BJ (cell line): ENCODE data around the gene NEK4. TPM values are rescaled to one million over a fixed set of nuclear protein-coding genes. Genes with fewer than 3 reads are reported as not detected.

Source experiments
- CTCF ChIA-PET: fragments of 350-600 bp; formaldehyde crosslinking; extraction: SDS; loops from one replicate; lab custom pipeline; 2021; ENCODE audit warnings: antibody characterized with exemption, inconsistent platforms; lab: Yijun Ruan, JAX
- POLR2A ChIA-PET: fragments of 300-600 bp; sonication (Branson Sonifier 250); formaldehyde crosslinking; extraction: SDS; loops from one replicate; lab custom pipeline; 2021; ENCODE audit warnings: antibody characterized with exemption; lab: Charles Lee
- DNase-seq: peaks from one replicate; pipeline ENCODE4 v3.0.0-alpha.2; 2011; ENCODE audit warnings: low read depth
- H3K27me3 ChIP-seq: 2 replicates; pipeline ENCODE4 v1.6.0; 2011; ENCODE audit warnings: low read length; ENCODE audit not compliant: control insufficient read depth, insufficient read depth
- H3K36me3 ChIP-seq: 2 replicates; pipeline ENCODE4 v1.5.1; 2011; ENCODE audit warnings: low read length; ENCODE audit not compliant: control insufficient read depth, insufficient read depth
- H3K4me3 ChIP-seq: 2 replicates; pipeline ENCODE4 v1.5.1; 2011; ENCODE audit warnings: low read depth, mild to moderate bottlenecking, control low read depth, low read length
- CTCF ChIP-seq: IDR thresholded peaks from 2 replicates; pipeline ENCODE4 v1.5.1; 2011; ENCODE audit warnings: low read depth, mild to moderate bottlenecking, control low read depth, inconsistent platforms, low read length, moderate library complexity; ENCODE audit not compliant: insufficient read depth
- polyA minus RNA-seq: library from RNA; depleted of rRNA, polyadenylated mRNA; stranded (reverse); fragments of >200 nt; gene quantifications from 2 replicates; pipeline ENCODE4 v1.2.3, GENCODE V29; 2011; rRNA and poly(A)+ RNA removed
- polyA plus RNA-seq: library from polyadenylated mRNA; depleted of rRNA; stranded (reverse); fragments of >200 nt; gene quantifications from 2 replicates; pipeline ENCODE4 v1.2.3, GENCODE V29; 2011; rRNA removed

The NEK4 gene
- polyA plus RNA-seq = 10.0 and 14.5 TPM in 2 replicates
- 8.9 and 10.0 TPM in 2 replicates for polyA minus RNA-seq

- H3K36me3 ChIP-seq = no peaks in the 10 kb centered on the region
- H3K4me3 ChIP-seq = peak within 1 kb of the TSS; percentile 66
- ChIA-PET CTCF (interaction anchor here (1.5 kb wide), 3 partner anchors 13 to 80 kb away, joined by 4 to 5 read pairs (median 4); no protein-coding TSS in a partner anchor), POLR2A (no interaction called here)
- peak; percentile 43 for DNase-seq
- TF ChIP-seq CTCF = no peak
- no peaks in the 10 kb centered on the region for H3K27me3 ChIP-seq
These were observed at the start of gene NEK4 for GRCh38 chr3:52770496-52771333. TSS of gene NEK4 (minus strand) at chr3:52770940. CDS start at chr3:52770746, 194 bp downstream.

- TF ChIP-seq CTCF = no peak
- DNase-seq = no peak
- POLR2A ChIA-PET = no interaction called here
- Histone ChIP-seq H3K27me3 (no peaks in the 10 kb centered on the region; the same call in 1 of the 2 replicates), H3K36me3 (no peaks in the 10 kb centered on the region), H3K4me3 (no peak overlapping the region)
- CTCF ChIA-PET = interaction anchor here (0.7 to 1.9 kb wide), 11 partner anchors 8 to 78 kb away, joined by 3 to 10 read pairs (median 4); partner anchors contain the start of gene MUSTN1
These were observed 49.2 kb upstream of the NEK4 start for GRCh38 chr3:52819936-52820335.

- Histone ChIP-seq H3K4me3 (no peak overlapping the region), H3K36me3 (no peaks in the 10 kb centered on the region), H3K27me3 (no peaks in the 10 kb centered on the region; the same call in 1 of the 2 replicates)
- ChIA-PET CTCF (no interaction called here), POLR2A (no interaction called here)
- DNase-seq = no peak
- no peak for TF ChIP-seq CTCF
These were observed 47.1 kb upstream of the NEK4 start for GRCh38 chr3:52817860-52818259.

GRCh38 chr3:52817221-52817620 is 46.5 kb upstream of the NEK4 start:
- Histone ChIP-seq H3K27me3 (no peaks in the 10 kb centered on the region; the same call in 1 of the 2 replicates), H3K36me3 (no peaks in the 10 kb centered on the region), H3K4me3 (no peak overlapping the region)
- DNase-seq = no peak
- no peak for TF ChIP-seq CTCF
- POLR2A ChIA-PET = no interaction called here
- CTCF ChIA-PET = no interaction called here

GRCh38 chr3:52816654-52817053 is 45.9 kb upstream of the NEK4 start:
- CTCF ChIA-PET = interaction anchor here (0.8 kb wide), 1 partner anchor 13 kb away, joined by 3 read pairs; no protein-coding TSS in a partner anchor
- no peaks in the 10 kb centered on the region for H3K36me3 ChIP-seq
- DNase-seq = no peak
- no peak for TF ChIP-seq CTCF
- no peak overlapping the region for H3K4me3 ChIP-seq
- POLR2A ChIA-PET = no interaction called here
- H3K27me3 ChIP-seq = peaks cover 1% of the 10 kb centered on the region
